HG03520 (cell line): ENCODE measurements around the gene ATP5F1D.

Source experiments
- ATAC-seq: cut with Tn5 transposase; IDR thresholded peaks from one replicate; pipeline ENCODE4 v1.9.1; 2021; ENCODE audit warnings: mild to moderate bottlenecking, moderate library complexity; ENCODE audit not compliant: unreplicated experiment

Gene ATP5F1D

GRCh38 chr19:1290196-1290702, 48.7 kb downstream of the ATP5F1D start:
- no peak for ATAC-seq

- ATAC-seq: no peak
These were observed 49.4 kb downstream of the ATP5F1D start for GRCh38 chr19:1290703-1291651.

GRCh38 chr19:1291761-1292418, 50.3 kb downstream of the ATP5F1D start:
- ATAC-seq: no peak

- no peak for ATAC-seq
These were observed 51.0 kb downstream of the ATP5F1D start for GRCh38 chr19:1292419-1293151.

- no peak for ATAC-seq
These were observed 52.4 kb downstream of the ATP5F1D start for GRCh38 chr19:1293782-1294604.
